Bronchial epithelial cell (primary cell): ENCODE measurements around the gene LAMA5. TPM values are rescaled to one million over a fixed set of nuclear protein-coding genes. Genes with fewer than 3 reads are reported as not detected.
A peak's percentile ranks its signal among the peaks of the same experiment; 100 is the strongest.

Experiments
- DNase-seq: peaks from one replicate; pipeline ENCODE4 v3.0.0-alpha.2; 2010; ENCODE audit warnings: low read depth
- FAIRE-seq: peaks from 2 replicates; lab custom pipeline; 2011; peaks lifted over from hg19 to GRCh38; lab: Jason Lieb, UNC
- H3K27me3 ChIP-seq: 2 replicates; pipeline ENCODE4 v1.5.1; 2011; ENCODE audit warnings: low read length; ENCODE audit not compliant: control insufficient read depth, insufficient read depth
- H3K36me3 ChIP-seq: 2 replicates; pipeline ENCODE4 v1.5.1; 2011; ENCODE audit warnings: low read length; ENCODE audit not compliant: control insufficient read depth, insufficient read depth
- H3K4me3 ChIP-seq: 2 replicates; pipeline ENCODE4 v1.5.1; 2011; ENCODE audit warnings: mild to moderate bottlenecking, low read depth, low read length, control low read depth
- total RNA-seq: library from RNA; depleted of rRNA; stranded (reverse); fragments of >200 nt; gene quantifications from 2 replicates; pipeline ENCODE4 v1.2.1, GENCODE V29; 2014
- TF ChIP-seq, protein P1 (sequence below): IDR thresholded peaks from 2 replicates; pipeline ENCODE4 v1.5.1; 2011; ENCODE audit warnings: mild to moderate bottlenecking, moderate library complexity, low read length, control low read depth, inconsistent platforms; ENCODE audit not compliant: insufficient read depth, severe bottlenecking

Gene LAMA5
- total RNA-seq, 1 donor from 2014 or later: 61.6 TPM

- Histone ChIP-seq H3K36me3 (peaks cover 1% of the 10 kb centered on the region), H3K4me3 (no peak overlapping the region), H3K27me3 (no peaks in the 10 kb centered on the region)
- FAIRE-seq (no peak), DNase-seq (no peak)
- TF ChIP-seq, protein P1, sequence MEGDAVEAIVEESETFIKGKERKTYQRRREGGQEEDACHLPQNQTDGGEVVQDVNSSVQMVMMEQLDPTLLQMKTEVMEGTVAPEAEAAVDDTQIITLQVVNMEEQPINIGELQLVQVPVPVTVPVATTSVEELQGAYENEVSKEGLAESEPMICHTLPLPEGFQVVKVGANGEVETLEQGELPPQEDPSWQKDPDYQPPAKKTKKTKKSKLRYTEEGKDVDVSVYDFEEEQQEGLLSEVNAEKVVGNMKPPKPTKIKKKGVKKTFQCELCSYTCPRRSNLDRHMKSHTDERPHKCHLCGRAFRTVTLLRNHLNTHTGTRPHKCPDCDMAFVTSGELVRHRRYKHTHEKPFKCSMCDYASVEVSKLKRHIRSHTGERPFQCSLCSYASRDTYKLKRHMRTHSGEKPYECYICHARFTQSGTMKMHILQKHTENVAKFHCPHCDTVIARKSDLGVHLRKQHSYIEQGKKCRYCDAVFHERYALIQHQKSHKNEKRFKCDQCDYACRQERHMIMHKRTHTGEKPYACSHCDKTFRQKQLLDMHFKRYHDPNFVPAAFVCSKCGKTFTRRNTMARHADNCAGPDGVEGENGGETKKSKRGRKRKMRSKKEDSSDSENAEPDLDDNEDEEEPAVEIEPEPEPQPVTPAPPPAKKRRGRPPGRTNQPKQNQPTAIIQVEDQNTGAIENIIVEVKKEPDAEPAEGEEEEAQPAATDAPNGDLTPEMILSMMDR: no peak
Measured at GRCh38 chr20:62370115-62370806, 3.1 kb upstream of the LAMA5 start.

- DNase-seq (no peak), FAIRE-seq (no peak)
- H3K36me3 ChIP-seq: peaks cover 4% of the 10 kb centered on the region
- TF ChIP-seq, protein P1: no peak
- H3K27me3 ChIP-seq: no peaks in the 10 kb centered on the region
- H3K4me3 ChIP-seq: no peak overlapping the region
Measured at GRCh38 chr20:62369815-62370114, 2.7 kb upstream of the LAMA5 start.

DNA sequence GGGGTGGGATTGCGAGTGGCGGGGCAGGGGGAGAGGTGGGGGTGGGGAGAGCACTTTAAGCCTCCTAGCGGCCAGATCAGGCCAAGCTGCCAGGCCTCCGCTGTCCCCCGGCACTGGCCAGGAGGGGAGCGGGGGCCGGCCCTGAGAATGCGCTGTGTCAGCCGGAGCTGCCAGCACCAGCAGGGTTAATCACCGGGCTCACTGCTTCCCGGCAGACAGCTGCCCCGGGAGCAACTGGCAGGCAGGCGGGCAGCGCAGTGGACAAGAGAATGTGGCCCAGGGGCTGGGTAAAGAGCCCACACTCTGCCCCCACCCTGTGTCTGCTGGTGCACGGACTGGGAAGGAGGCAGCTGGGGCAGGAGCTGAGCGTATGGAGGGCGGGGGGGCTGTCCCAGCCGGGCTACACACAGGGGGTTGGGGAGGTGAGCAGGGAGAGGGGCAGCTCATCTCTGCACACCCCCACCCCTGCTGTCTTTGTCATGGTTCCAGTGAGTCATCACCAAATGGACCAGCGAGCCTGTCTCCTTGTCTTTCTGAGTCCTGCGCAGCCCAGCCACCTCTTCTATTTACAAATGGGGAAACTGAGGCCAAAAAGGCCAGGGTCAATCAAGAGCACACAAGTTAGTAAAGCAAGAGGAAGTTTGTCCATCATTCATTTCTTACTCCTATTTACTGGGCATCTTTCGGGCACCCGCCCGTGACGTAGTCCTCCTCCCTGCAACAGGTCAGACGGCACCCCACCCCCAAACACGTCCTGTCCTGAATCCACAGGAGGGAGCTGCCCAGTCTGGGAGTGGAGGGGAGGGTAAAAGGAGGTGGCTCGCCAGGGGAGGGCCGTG, 2.1 kb upstream of the LAMA5 start:
- peak; percentile 57 for DNase-seq
- Histone ChIP-seq H3K27me3 (no peaks in the 10 kb centered on the region), H3K36me3 (peaks cover 7% of the 10 kb centered on the region), H3K4me3 (peak overlapping the region; percentile 18)
- TF ChIP-seq, protein P1: peak; percentile 34
- FAIRE-seq: no peak

GRCh38 chr20:62368392-62368975, 1.4 kb upstream of the LAMA5 start:
- Histone ChIP-seq H3K4me3 (peak overlapping the region; percentile 18), H3K36me3 (peaks cover 10% of the 10 kb centered on the region), H3K27me3 (no peaks in the 10 kb centered on the region)
- TF ChIP-seq, protein P1: no peak
- no peak for FAIRE-seq
- DNase-seq: no peak

- no peak for DNase-seq
- FAIRE-seq: no peak
- TF ChIP-seq, protein P1: no peak
- Histone ChIP-seq H3K36me3 (peaks cover 16% of the 10 kb centered on the region), H3K27me3 (no peaks in the 10 kb centered on the region), H3K4me3 (peak overlapping the region; percentile 90)
Measured at GRCh38 chr20:62367633-62368391, 700 bp upstream of the LAMA5 start.
